NT2/D1 (cell line): ENCODE data around the gene ARV1.
"Not testable (repeated sequence)": the region's sequence is repeated elsewhere in the genome, so short reads cannot be mapped to it uniquely, and the experiment has no call there.

Experiments
- DNase-seq: peaks from one replicate; pipeline ENCODE4 v3.0.0-alpha.2; 2011; ENCODE audit warnings: low read depth, low spot score
- H3K27me3 ChIP-seq: 2 replicates; pipeline ENCODE4 v1.6.0; 2011; ENCODE audit warnings: mild to moderate bottlenecking; ENCODE audit not compliant: insufficient read length, insufficient read depth
- H3K36me3 ChIP-seq: 2 replicates; pipeline ENCODE4 v1.6.1; 2011; ENCODE audit warnings: mild to moderate bottlenecking, low read length, mixed read lengths; ENCODE audit not compliant: insufficient read depth, insufficient read length
- H3K4me1 ChIP-seq: 2 replicates; pipeline ENCODE4 v1.5.1; 2011; ENCODE audit not compliant: insufficient read depth, insufficient read length
- H3K4me3 ChIP-seq: 2 replicates; pipeline ENCODE4 v1.5.1; 2011; ENCODE audit warnings: low read depth; ENCODE audit not compliant: insufficient read length
- H3K9ac ChIP-seq: 2 replicates; pipeline ENCODE4 v1.6.0; 2011; ENCODE audit warnings: low read depth; ENCODE audit not compliant: insufficient read length
- H3K9me3 ChIP-seq: 2 replicates; pipeline ENCODE4 v1.5.1; 2011; ENCODE audit warnings: mild to moderate bottlenecking, low read length; ENCODE audit not compliant: insufficient read depth
- SUZ12 ChIP-seq: IDR thresholded peaks from 2 replicates; pipeline ENCODE4 v1.6.1; 2011; ENCODE audit not compliant: insufficient read length, insufficient read depth; ENCODE audit errors: extremely low read depth
- YY1 ChIP-seq: IDR thresholded peaks from 2 replicates; pipeline ENCODE4 v1.6.1; 2011; ENCODE audit not compliant: insufficient read length, insufficient read depth
- ZNF274 ChIP-seq: IDR thresholded peaks from 2 replicates; pipeline ENCODE4 v1.6.1; 2011; ENCODE audit warnings: mild to moderate bottlenecking, low read depth, low read length

Gene ARV1

DNA sequence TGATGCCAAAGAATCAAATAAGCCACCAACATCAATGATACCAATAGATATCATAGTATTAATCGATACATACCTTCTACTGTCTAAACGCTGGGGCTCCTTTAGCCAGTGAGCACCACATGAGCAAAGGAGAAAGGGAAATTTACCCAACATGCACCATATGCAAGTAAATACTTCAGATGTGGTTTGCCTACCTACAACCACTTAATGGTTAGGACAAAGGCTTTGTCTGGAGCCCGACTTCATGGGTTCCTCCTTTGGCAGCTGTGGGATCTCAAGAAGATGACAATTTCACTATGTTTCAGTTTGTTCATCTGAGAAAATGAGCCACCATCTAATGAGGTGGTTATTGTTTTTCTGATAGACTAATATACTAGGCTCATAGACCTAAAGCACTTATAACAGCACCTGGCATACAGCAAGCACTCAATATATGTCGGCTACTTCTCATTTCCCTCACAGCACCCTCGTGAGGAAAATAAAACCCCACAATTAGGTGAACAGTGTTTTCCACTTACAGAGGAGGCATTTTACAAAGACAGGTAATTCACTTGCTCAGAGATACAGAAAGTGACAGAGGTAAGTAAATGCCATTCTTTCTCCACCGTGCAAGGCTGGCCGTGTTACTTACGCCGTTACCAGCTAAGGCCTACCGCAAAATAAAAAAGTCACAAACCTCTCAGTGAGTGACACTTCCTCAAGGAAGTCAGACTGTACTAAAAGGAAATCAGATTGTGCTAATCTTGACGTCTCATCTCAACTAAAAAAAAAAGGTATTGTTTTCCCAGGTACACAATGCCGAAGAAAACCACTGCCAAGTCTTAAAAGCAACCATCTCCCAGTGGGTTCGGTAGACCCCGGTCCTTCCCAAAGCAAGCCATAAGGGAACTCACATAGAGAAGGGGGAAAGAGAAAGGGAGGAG, 1.8 kb upstream of the ARV1 start:
- Histone ChIP-seq H3K27me3 (peaks cover 45% of the 10 kb centered on the region), H3K9ac (peak overlapping the region; percentile 79), H3K9me3 (no peaks in the 10 kb centered on the region), H3K4me3 (peak overlapping the region; percentile 70), H3K36me3 (peaks cover 9% of the 10 kb centered on the region), H3K4me1 (no peaks in the 10 kb centered on the region)
- TF ChIP-seq ZNF274, result no peak
- DNase-seq, result no peak

DNA sequence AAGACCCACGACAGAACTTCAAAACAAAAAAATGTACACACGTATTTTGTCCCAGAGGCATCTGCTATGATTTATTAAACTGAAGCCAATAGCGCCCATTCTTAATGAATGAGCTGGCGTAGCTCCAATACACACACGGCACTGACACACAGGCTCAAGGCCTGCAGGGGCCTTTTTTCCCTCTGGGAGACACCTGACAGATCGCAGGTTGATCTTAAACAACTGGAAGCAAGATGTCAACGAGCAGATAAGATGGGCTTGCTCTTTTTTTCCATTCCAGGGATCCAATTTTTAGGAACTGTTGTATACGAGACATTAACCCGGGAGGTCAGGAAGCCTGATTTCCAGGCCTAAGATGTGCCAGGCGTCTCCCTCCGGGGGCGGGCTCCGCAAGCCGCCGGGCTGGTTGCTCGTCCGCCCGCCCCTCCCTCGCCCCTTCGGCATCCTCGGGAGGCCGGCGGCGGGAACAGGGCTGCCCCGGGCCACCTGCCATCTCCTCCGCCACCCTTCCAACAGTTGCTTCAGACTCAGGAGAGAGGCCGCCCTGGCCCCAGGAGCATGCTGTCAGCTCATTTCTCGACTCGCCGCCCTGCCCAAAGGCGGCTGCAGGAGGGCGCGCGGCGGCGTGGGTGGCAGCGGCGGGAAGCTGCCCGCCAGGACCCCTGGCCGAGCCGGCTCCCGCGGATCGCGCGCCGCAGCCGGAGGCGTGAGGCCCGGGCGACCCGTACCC, 968 bp upstream of the ARV1 start:
- peak overlapping the region; percentile 79 for H3K9ac ChIP-seq

DNA sequence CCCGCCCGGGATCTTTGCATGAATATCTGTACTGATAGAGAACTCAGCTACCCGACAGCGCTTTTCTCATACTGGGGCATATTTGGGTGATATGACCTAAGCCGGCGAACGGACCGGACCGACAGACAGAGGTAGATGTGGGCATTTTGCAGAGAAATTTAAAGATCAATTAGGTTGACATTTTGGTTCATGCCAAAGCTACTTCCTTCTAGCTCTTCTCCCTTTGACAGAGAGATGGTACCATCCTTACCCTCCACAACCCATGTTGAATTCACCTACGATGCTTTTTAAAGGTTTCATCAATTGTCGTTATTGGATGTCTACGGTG, 459 bp downstream of the ARV1 start:
- H3K9me3 ChIP-seq, result no peaks in the 10 kb centered on the region
- peaks cover 9% of the 10 kb centered on the region for H3K36me3 ChIP-seq
- H3K4me1 ChIP-seq, result peaks cover 3% of the 10 kb centered on the region
- peak overlapping the region; percentile 63 for H3K9ac ChIP-seq
- TF ChIP-seq SUZ12 (no peak), YY1 (no peak), ZNF274 (no peak)
- peaks cover 67% of the 10 kb centered on the region for H3K27me3 ChIP-seq
- DNase-seq, result no peak
- peak overlapping the region; percentile 67 for H3K4me3 ChIP-seq

More for the DNA sequence above, 968 bp upstream of the ARV1 start:
- no peak for TF ChIP-seq YY1
- H3K27me3 ChIP-seq, result peaks cover 53% of the 10 kb centered on the region
- no peaks in the 10 kb centered on the region for H3K9me3 ChIP-seq
- H3K4me3 ChIP-seq, result peak overlapping the region; percentile 70
- H3K36me3 ChIP-seq, result peaks cover 9% of the 10 kb centered on the region
- H3K4me1 ChIP-seq, result no peaks in the 10 kb centered on the region
- no peak for DNase-seq

DNA sequence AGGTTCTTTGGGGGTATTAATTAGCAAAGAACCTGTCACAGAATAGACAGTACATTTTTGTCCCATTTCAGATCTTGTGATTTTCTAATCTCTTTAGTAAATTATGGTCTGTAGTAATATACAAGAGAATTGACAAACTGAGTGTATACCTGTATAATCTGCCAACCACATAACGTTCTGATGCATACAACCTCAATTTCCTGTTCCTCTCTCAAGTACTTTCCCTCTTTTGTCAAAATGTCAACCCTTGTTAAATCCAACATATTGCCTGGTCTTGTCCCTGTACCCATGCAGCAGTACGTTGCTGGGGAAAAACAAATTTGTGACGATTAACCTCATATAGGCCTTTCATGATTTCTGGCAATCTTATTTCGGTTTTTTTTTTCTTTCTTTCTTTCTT, 1.1 kb downstream of the ARV1 start:
- no peak overlapping the region for H3K9ac ChIP-seq
- peaks cover 9% of the 10 kb centered on the region for H3K36me3 ChIP-seq
- DNase-seq, result no peak
- TF ChIP-seq ZNF274, result no peak
- no peak for TF ChIP-seq YY1
- no peak for TF ChIP-seq SUZ12
- no peak overlapping the region for H3K4me3 ChIP-seq
- peaks cover 68% of the 10 kb centered on the region for H3K27me3 ChIP-seq
- H3K9me3 ChIP-seq, result no peaks in the 10 kb centered on the region
- peaks cover 3% of the 10 kb centered on the region for H3K4me1 ChIP-seq

GRCh38 chr1:230982696-230983095, 3.8 kb downstream of the ARV1 start:
- no peak for DNase-seq
- Histone ChIP-seq H3K4me1 (peaks cover 8% of the 10 kb centered on the region), H3K27me3 (peaks cover 84% of the 10 kb centered on the region), H3K36me3 (no peaks in the 10 kb centered on the region), H3K9me3 (no peaks in the 10 kb centered on the region), H3K9ac (no peak overlapping the region), H3K4me3 (no peak overlapping the region)
- no peak for TF ChIP-seq SUZ12
- TF ChIP-seq ZNF274, result no peak

DNA sequence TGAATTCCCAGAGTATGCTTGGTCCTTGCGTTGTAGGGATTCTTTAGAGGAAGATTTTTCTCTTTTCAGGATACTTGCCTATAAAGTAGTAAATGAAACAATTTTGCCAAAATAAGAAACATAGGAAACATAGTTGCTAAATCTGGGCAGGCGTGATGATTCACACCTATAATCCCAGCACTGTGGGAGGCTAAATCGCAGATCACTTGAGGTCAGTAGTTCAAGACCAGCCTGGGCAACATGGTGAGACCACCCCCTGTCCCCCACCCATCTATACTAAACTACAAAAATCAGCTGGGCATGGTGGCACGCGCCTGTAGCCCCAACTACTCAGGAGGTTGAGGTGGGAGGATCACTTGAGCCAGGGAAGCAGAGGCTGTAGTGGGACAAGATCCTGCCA, 4.9 kb downstream of the ARV1 start:
- Histone ChIP-seq H3K36me3 (no peaks in the 10 kb centered on the region), H3K4me3 (no peak overlapping the region), H3K4me1 (peaks cover 8% of the 10 kb centered on the region), H3K9ac (no peak overlapping the region), H3K27me3 (peaks cover 88% of the 10 kb centered on the region), H3K9me3 (no peaks in the 10 kb centered on the region)
- no peak for DNase-seq
- no peak for TF ChIP-seq ZNF274
- TF ChIP-seq SUZ12, result no peak
- TF ChIP-seq YY1, result no peak

GRCh38 chr1:230984622-230985515, 6.0 kb downstream of the ARV1 start:
- not testable (repeated sequence) for H3K9me3 ChIP-seq, H3K9ac ChIP-seq, H3K4me3 ChIP-seq, H3K36me3 ChIP-seq, H3K4me1 ChIP-seq
- DNase-seq, result peak; percentile 90
- peaks cover 80% of the 10 kb centered on the region for H3K27me3 ChIP-seq
